Stimulated activated CD4-positive, alpha-beta T cell treated with anti-CD3 and anti-CD28 coated beads, Interleukin-1b, Interleukin-23, amount 100 ng/mL, for 48 hours (primary cell): ENCODE data around the gene HRAS.
"Not testable (repeated sequence)": the region's sequence is repeated elsewhere in the genome, so short reads cannot be mapped to it uniquely, and the experiment has no call there.

ENCODE experiments used
- DNase-seq: peaks from one replicate; pipeline ENCODE4 v3.0.0-alpha.2; 2020

Gene HRAS

GRCh38 chr11:532527-532985 lies 2.8 kb downstream of the HRAS start:
- no peak for DNase-seq

- DNase-seq: no peak
Observed at GRCh38 chr11:531919-532526, 3.4 kb downstream of the HRAS start.

GRCh38 chr11:530960-531831 lies 4.2 kb downstream of the HRAS start:
- DNase-seq: no peak

GRCh38 chr11:529728-530411 lies 5.5 kb downstream of the HRAS start:
- DNase-seq: no peak

GRCh38 chr11:528815-529727 lies 6.3 kb downstream of the HRAS start:
- no peak for DNase-seq

- no peak for DNase-seq
Observed at GRCh38 chr11:528166-528814, 7.1 kb downstream of the HRAS start.

GRCh38 chr11:526192-526591 lies 9.2 kb downstream of the HRAS start:
- DNase-seq: no peak

GRCh38 chr11:521177-521688 lies 14.1 kb downstream of the HRAS start:
- no peak for DNase-seq

- DNase-seq: no peak
Observed at GRCh38 chr11:520428-521176, 14.8 kb downstream of the HRAS start.

- peak; percentile 89 for DNase-seq
Observed at GRCh38 chr11:518463-519202, 16.7 kb downstream of the HRAS start.

GRCh38 chr11:516918-517685 lies 18.3 kb downstream of the HRAS start:
- not testable (repeated sequence) for DNase-seq

GRCh38 chr11:516400-516799 lies 19.0 kb downstream of the HRAS start:
- DNase-seq: no peak

- no peak for DNase-seq
Observed at GRCh38 chr11:515131-515530, 20.2 kb downstream of the HRAS start.

GRCh38 chr11:514606-515005 lies 20.8 kb downstream of the HRAS start:
- no peak for DNase-seq

- no peak for DNase-seq
Observed at GRCh38 chr11:512761-513595, 22.4 kb downstream of the HRAS start.

GRCh38 chr11:508956-509355 lies 26.4 kb downstream of the HRAS start:
- no peak for DNase-seq

- no peak for DNase-seq
Observed at GRCh38 chr11:507727-508515, 27.5 kb downstream of the HRAS start.
